Natural killer cell (primary cell): Measurements from ENCODE around the gene LRP1B. TPM values are rescaled to one million over a fixed set of nuclear protein-coding genes. Genes with fewer than 3 reads are reported as not detected.

Experiments
- ATAC-seq, 3 donors: fragments of 150-1000 bp in 2 of 3; fragments of 200-7000 bp in 1 of 3; cut with Tn5 transposase; 1 replicate in 1 of 3; 2 replicates in 2 of 3; pipeline ENCODE4 v1.10.0; 2021; ENCODE audit warnings: mild to moderate bottlenecking in 2 of 3, moderate library complexity in 2 of 3
- DNase-seq, 2 donors: peaks; one replicate each; pipeline versions ENCODE4 v3.0.0 to v3.0.0-alpha.2; 2013 to 2021; ENCODE audit warnings: mixed read lengths in 1 of 2
- H3K27ac ChIP-seq: one replicate; pipeline ENCODE4 v1.5.1; 2013; ENCODE audit warnings: mild to moderate bottlenecking, low read length
- H3K27me3 ChIP-seq: one replicate; pipeline ENCODE4 v1.6.1; 2013; ENCODE audit warnings: low read length; ENCODE audit not compliant: control insufficient read depth, insufficient read depth
- H3K36me3 ChIP-seq: one replicate; pipeline ENCODE4 v1.6.1; 2013; ENCODE audit warnings: low read length; ENCODE audit not compliant: control insufficient read depth, insufficient read depth
- H3K4me1 ChIP-seq: one replicate; pipeline ENCODE4 v1.6.1; 2013; ENCODE audit warnings: low read length; ENCODE audit not compliant: control insufficient read depth, insufficient read depth
- H3K4me3 ChIP-seq: one replicate; pipeline ENCODE4 v1.5.1; 2013; ENCODE audit warnings: low read length
- H3K9me3 ChIP-seq: one replicate; pipeline ENCODE4 v1.6.1; 2013; ENCODE audit warnings: low read length; ENCODE audit not compliant: control insufficient read depth, insufficient read depth
- H3K27ac Mint-ChIP-seq, 2 donors: one replicate each; pipeline ENCODE4 v1.8.0; 2022; ENCODE audit warnings: mild to moderate bottlenecking in 2 of 2, mixed read lengths in 2 of 2, moderate library complexity in 1 of 2
- H3K27me3 Mint-ChIP-seq, 2 donors: one replicate each; pipeline ENCODE4 v1.8.0; 2022; ENCODE audit warnings: low read depth in 2 of 2, mixed read lengths in 2 of 2
- H3K36me3 Mint-ChIP-seq: one replicate; pipeline ENCODE4 v1.8.0; 2022; ENCODE audit warnings: mixed read lengths
- H3K4me1 Mint-ChIP-seq, 2 donors: one replicate each; pipeline ENCODE4 v1.8.0; 2022; ENCODE audit warnings: mixed read lengths in 2 of 2
- H3K4me3 Mint-ChIP-seq: one replicate; pipeline ENCODE4 v1.8.0; 2022; ENCODE audit warnings: mild to moderate bottlenecking, moderate library complexity, mixed read lengths
- H3K9me3 Mint-ChIP-seq, 2 donors: one replicate each; pipeline ENCODE4 v1.8.0; 2022; ENCODE audit warnings: mixed read lengths in 2 of 2
- WGBS: methylation state at CpG from one replicate; pipeline ENCODE4 v1.1.7; 2013; ENCODE audit warnings: missing lambda C conversion rate; ENCODE audit not compliant: insufficient coverage; 5-methylcytosine and 5-hydroxymethylcytosine counted together
- intact Hi-C: fragments of 100-400 bp; cut with micrococcal nuclease; formaldehyde crosslinking; loops from one replicate; pipeline ENCODE4 v1.14.2; 2022
- total RNA-seq, 4 donors: library from RNA; stranded (reverse); fragments of 120-200 nt in 1 of 4; gene quantifications; one replicate each; pipeline versions ENCODE4 v1.2.3 to v1.2.4, GENCODE V29; 2013 to 2022
- TF ChIP-seq, protein P1 (sequence below): fragments of 200-600 bp; IDR thresholded peaks from one replicate; pipeline ENCODE4 v1.8.0; 2022; ENCODE audit warnings: antibody characterized with exemption

The LRP1B gene
- total RNA-seq, 3 donors from 2014 or later (not counting 1 experiment from before 2014, with no cell fraction given), result 0.05 TPM; not detected in 2

DNA sequence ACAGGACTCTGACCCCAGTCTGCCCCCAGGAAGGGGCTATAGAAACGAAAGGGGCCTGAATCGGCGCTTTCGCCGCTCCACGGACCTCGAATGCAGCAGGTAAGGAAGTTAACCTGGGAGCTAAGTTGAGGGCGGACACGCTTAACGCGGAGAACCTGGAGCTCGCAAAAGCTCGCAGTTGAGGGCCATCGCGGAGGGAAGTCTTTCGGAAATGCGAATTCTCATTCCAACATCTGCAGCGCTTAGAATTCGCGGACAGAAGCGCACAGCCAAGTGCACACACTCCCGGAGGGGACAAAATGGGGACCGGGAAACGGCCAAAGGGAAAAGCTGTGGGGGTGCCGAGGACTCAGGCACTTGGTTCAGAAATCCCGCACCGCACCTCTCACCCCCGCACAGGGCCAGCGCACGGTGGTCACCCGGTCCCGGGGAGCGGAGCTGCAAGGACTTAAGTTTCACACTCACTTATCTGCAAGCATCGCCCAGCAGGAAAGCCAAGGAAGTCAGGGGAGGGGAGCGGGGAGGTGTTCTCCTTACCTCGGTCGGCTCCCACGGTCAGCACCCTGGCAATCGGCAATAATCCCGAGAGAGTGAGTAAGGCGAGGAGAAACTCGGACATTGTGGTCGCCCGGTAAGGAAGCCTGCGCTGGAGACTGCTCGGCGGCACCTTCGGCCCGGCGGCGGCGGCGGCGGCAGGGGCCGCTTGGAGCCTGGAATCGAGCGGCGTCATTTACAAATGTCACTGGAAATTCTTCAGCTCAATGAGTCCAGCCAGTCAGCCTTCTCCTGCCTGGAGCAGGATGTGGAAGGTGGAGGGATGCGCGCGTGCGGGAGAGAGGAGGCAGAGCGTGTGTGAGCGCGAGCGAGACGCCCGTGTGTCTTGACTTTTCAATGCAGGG is 456 bp downstream of the LRP1B start:
- peaks cover 13% of the 10 kb centered on the region for H3K27me3 ChIP-seq
- peaks cover 8% of the 10 kb centered on the region in 2 donors for H3K9me3 Mint-ChIP-seq
- DNase-seq (no peak), ATAC-seq (no peak)
- H3K4me3 Mint-ChIP-seq, result no peak overlapping the region
- 2% methylated on average over 68 of the region's 68 CpGs for WGBS
- H3K27ac Mint-ChIP-seq, result no peak overlapping the region
- H3K4me3 ChIP-seq, result no peak overlapping the region
- intact Hi-C loops, result no loop called here
- H3K36me3 Mint-ChIP-seq, result no peaks in the 10 kb centered on the region
- no peak overlapping the region for H3K27ac ChIP-seq
- H3K4me1 ChIP-seq, result peaks cover 3% of the 10 kb centered on the region
- H3K36me3 ChIP-seq, result no peaks in the 10 kb centered on the region
- H3K4me1 Mint-ChIP-seq, result peaks cover 8 to 11% of the 10 kb centered on the region in 2 donors
- TF ChIP-seq, protein P1, sequence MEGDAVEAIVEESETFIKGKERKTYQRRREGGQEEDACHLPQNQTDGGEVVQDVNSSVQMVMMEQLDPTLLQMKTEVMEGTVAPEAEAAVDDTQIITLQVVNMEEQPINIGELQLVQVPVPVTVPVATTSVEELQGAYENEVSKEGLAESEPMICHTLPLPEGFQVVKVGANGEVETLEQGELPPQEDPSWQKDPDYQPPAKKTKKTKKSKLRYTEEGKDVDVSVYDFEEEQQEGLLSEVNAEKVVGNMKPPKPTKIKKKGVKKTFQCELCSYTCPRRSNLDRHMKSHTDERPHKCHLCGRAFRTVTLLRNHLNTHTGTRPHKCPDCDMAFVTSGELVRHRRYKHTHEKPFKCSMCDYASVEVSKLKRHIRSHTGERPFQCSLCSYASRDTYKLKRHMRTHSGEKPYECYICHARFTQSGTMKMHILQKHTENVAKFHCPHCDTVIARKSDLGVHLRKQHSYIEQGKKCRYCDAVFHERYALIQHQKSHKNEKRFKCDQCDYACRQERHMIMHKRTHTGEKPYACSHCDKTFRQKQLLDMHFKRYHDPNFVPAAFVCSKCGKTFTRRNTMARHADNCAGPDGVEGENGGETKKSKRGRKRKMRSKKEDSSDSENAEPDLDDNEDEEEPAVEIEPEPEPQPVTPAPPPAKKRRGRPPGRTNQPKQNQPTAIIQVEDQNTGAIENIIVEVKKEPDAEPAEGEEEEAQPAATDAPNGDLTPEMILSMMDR, result no peak
- peaks cover 14 to 36% of the 10 kb centered on the region in 2 donors for H3K27me3 Mint-ChIP-seq
- H3K9me3 ChIP-seq, result no peaks in the 10 kb centered on the region

DNA sequence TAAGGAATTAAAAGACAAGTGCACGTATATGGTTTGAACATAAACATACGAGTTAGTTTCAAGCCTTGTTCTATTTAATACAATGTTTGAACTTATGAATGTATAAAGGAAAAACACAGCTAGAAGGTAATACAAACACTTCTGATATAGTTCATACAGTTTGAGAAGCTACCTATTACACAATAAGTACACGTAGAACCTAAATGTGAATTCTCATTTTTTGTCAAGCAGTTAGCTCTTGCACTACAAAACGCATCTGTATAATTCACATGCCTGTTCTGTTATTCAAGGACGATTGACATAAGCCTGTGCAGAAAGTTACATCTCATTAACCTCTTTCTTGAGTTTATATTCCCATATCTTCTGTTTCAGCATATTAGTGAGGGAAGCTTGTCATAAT is 2.7 kb downstream of the LRP1B start:
- H3K9me3 ChIP-seq, result no peaks in the 10 kb centered on the region
- DNase-seq (no peak), ATAC-seq (no peak)
- Mint-ChIP-seq H3K9me3 (peaks cover 6 to 7% of the 10 kb centered on the region in 2 donors), H3K4me1 (peaks cover 8 to 11% of the 10 kb centered on the region in 2 donors), H3K27me3 (peaks cover 14 to 36% of the 10 kb centered on the region in 2 donors), H3K36me3 (no peaks in the 10 kb centered on the region), H3K27ac (no peak overlapping the region), H3K4me3 (no peak overlapping the region)
- no peak overlapping the region for H3K27ac ChIP-seq
- H3K4me3 ChIP-seq, result no peak overlapping the region
- 87% methylated on average over 3 of the region's 5 CpGs for WGBS
- H3K27me3 ChIP-seq, result peaks cover 13% of the 10 kb centered on the region
- intact Hi-C loops, result no loop called here
- H3K36me3 ChIP-seq, result no peaks in the 10 kb centered on the region
- peaks cover 3% of the 10 kb centered on the region for H3K4me1 ChIP-seq
- TF ChIP-seq, protein P1, result no peak

DNA sequence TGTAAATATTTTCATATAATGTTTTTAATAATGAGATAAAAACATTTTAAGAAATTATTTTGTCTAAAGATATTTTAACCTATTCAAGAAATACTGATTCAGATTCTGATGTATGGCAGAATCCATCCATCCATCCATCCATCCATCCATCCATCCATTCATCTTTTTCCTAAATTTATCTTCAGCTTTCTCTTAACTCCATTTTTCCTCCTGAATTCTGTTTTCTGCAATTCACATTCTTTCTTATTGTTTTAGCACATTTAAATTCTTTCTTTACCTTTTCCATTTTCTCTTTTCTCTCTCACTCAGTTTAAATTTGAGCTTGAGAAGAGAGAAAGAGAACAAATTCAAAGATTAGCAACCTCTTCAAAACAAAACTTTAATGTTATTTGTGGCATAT is 3.6 kb downstream of the LRP1B start:
- no peaks in the 10 kb centered on the region for H3K36me3 ChIP-seq
- Mint-ChIP-seq H3K27ac (no peak overlapping the region), H3K27me3 (peaks cover 14 to 36% of the 10 kb centered on the region in 2 donors), H3K36me3 (no peaks in the 10 kb centered on the region), H3K4me3 (no peak overlapping the region), H3K4me1 (peaks cover 8 to 11% of the 10 kb centered on the region in 2 donors), H3K9me3 (peaks cover 7 to 9% of the 10 kb centered on the region in 2 donors)
- no peak overlapping the region for H3K27ac ChIP-seq
- ATAC-seq (no peak), DNase-seq (no peak)
- H3K4me1 ChIP-seq, result peaks cover 3% of the 10 kb centered on the region
- TF ChIP-seq, protein P1, result no peak
- H3K9me3 ChIP-seq, result no peaks in the 10 kb centered on the region
- intact Hi-C loops, result no loop called here
- H3K4me3 ChIP-seq, result no peak overlapping the region
- peaks cover 13% of the 10 kb centered on the region for H3K27me3 ChIP-seq
